ENCODE measurements around the gene RALY.

Gene RALY

DNA sequence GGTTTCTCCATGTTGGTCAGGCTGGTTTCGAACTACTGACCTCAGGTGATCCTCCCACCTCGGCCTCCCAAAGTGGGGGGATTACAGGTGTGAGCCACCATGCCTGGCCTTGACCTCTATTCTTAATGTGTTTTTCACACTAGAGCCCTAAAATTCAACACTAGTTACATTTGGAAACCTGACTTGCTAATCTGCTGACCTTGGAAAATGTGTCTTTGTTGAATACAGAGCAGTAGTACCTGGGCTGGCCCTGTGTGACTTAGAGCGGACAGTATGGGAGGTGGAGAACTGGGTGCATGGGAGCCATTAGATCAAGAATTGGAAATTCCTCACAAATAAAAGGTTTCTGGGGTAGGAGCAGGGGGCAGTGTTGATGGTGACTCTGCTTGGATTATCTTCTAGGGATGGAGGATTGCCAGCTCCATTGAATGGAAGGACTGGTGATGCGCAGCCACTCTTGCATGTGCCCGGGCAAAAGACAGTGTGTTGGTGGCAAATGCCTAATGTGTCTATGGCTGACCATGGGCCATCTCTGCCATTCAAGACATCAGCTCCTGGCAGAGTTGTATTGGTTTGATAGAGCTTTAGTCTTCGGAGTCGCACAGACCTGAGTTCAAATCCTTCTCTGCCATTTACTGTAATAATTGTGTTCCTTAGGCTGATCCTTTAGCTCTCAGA is 53.4 kb downstream of the RALY start:
- no peak for DNase-seq (ENCODE audit: low spot score)

GRCh38 chr20:34047917-34048316 is 54.2 kb downstream of the RALY start:
- DNase-seq (ENCODE audit: low spot score), result no peak

- no peak for DNase-seq (ENCODE audit: low spot score)
These were observed 55.7 kb downstream of the RALY start for GRCh38 chr20:34049389-34049788.

GRCh38 chr20:34049897-34050695 is 56.4 kb downstream of the RALY start:
- DNase-seq (ENCODE audit: low spot score), result no peak

DNA sequence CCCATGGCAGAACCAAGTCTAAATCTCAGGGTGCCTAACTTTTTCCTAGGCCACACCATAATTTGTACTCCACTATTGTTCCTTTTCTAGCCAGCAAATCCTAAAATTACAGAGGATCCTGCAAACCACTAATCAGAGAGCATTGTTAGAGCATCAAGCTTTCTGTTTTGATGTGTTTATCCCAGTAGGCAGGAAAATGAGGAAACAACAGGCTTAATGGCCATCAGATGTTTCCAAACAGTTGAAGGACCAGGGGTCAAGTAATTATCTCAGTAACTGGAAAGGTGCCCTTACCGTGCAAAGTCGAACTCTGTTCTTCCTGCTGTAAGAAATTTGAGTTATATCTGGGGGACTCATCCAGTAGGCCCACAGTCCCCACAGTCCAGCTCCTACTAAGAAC is 58.7 kb downstream of the RALY start:
- no peak for DNase-seq (ENCODE audit: low spot score)

DNA sequence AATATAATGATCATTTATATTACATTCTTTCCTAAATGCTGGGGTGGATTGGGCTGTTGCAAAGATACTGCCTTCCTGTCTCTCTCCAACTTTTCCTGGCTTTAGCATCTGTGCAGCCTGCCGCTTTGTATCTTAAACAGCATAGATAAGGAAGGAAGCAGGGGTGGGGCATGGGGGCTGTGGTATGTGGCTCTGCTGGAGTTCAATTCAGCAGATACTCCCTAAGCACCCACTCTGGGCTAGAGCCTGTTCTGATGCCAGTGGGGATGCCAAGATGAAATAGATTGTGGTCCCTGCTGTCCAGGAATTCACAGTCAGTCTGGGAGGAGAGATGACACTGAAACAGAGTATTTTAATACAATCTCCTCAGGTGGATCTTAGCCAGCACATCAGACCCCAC is 61.6 kb downstream of the RALY start:
- no peak for DNase-seq (ENCODE audit: low spot score)

DNA sequence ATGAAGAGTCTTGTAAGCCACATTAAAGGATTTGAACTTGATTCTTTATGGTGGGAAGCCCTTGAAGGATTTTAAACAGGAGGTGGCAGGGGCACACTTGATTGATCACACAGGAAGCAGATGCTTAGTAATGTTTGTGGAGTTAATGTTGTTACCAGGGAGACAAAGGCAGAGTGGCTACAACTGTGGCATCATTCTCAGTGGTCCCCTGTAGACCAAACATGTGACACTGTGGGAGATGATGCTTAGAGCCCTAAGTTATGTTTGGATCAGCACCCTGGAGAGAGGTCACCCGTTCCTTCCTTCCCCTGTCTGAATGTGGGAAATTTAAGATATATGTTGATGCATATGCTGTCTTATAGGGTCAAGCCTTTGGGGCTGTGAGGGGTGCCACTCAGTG is 65.1 kb downstream of the RALY start:
- DNase-seq (ENCODE audit: low spot score), result no peak

- no peak for DNase-seq (ENCODE audit: low spot score)
These were observed 67.3 kb downstream of the RALY start for GRCh38 chr20:34060970-34061369.

DNA sequence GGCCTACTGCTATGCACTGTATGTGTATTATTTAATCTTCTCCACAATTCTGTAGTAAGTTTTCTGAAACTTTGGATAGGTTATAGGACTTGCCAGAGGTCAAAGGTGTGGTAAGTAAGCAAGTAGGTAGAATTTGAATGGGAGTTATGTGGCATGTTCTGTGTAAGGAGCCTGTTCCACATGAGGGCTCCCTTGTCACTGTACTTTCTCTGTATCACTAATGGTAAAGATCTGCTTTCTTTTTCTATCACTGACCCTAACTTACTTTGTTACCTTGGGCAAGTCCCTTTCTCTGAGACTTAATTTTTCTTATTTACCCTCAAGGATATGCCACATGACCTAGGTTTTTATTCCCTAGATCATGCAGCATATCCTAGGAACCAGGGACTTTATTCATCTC is 68.0 kb downstream of the RALY start:
- DNase-seq (ENCODE audit: low spot score), result no peak

DNA sequence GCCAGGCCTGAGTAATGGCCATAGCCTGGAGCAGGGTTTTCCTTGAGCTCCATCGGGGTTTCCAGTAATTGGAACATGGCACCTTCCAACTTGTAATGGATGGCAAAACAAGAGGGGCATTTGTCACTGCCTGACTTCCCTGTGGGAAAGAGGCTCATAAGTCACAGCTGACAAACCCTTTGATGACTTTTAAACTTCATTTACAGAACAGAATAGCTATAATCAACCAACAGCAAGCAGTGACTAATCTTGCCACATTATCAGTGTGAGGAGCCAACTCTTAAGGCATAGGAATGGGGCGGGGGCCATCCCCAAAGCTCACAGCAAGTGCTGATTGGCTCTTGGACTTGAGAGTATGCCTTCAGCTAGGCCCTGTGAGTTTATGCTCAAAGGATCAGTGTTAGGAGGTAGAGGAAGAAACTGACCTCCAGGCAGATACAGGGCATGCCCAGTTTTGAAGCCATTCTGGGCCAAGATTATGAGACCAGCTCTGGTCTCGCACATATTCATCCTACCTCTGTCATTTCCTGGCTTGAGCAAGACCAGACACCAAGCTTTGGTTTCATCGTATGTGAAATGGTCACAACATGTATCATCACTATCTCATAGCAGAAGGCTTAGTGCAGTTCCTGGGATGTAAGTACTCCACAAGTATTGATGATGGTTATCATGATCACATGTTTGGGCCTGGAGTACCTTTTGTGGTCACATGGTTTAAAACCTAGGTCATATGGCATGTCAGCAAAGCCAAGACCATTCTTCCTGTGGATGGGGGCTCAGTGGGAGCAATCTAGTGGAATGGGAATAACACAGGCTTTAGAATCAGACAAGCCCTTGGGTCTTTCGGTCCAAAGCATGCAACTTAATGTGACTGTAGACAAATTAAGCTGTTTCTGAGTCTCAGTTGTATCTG is 69.1 kb downstream of the RALY start:
- no peak for DNase-seq (ENCODE audit: low spot score)

DNA sequence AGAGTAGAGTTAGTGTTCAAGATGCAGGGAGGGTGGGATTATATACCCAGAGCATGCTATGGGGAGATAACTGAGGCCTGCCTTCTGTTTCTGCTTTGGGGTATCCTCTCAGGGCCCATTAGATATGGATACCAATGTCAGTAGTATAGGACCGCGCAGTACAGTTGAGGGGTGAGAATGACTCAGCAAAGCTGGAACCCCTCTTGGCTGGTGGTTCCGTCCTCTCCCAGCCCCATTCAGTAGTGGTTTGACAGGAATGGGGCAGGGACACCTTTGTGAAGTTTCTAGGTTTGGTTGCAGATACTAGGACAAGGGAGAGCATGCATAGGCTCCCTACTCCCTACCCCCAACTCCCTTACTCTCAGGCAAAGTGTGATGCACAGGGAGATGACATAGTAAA is 70.6 kb downstream of the RALY start:
- DNase-seq (ENCODE audit: low spot score), result peak; percentile 24

DNA sequence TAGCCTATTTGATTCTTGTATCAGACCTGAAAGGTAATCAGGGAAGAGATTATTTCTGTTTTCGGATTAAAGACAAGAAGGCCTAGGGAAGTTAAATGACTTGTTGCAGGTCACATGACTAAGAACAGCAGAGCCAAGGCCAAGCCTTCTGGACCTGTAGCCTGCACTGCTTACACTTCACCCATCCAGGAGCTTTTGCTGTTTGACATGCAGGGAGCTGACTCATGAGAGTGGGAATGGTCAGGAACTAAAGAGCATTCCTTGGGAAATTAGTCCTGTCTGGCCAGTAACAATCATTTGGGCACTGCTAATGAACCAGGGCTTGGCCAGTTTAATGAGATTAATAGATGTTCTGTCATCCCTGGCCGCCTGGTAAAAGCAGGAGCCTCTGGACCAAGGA is 71.5 kb downstream of the RALY start:
- DNase-seq (ENCODE audit: low spot score), result no peak

DNA sequence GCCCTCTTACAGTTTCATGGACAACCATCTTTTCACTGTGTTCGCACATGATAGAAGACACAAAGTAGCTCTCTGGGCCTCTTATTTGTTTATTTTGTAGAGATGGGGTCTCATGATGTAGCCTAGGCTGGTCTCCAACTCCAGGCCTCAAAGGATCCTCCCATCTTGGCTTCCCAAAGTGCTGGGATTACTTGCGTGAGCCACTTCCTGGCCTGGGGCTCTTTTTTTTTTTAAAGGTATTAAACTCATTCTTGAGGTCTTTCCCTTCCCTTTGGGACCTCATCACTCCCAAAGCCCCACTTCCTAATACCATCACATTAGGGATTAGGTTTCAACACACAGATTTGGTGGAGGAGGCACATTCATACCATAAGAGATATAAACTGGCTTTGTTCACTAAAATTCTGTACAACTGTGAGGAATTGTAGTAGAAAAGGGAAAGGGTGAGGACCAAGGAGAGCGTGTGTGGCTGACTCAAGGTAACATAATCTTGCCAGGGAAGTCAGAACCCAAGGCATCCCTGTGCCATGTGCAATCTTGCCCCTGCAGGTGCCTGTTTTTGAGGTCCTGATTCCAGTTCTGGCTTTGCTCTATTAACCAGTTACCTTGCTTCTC is 72.9 kb downstream of the RALY start:
- DNase-seq (ENCODE audit: low spot score), result no peak

DNA sequence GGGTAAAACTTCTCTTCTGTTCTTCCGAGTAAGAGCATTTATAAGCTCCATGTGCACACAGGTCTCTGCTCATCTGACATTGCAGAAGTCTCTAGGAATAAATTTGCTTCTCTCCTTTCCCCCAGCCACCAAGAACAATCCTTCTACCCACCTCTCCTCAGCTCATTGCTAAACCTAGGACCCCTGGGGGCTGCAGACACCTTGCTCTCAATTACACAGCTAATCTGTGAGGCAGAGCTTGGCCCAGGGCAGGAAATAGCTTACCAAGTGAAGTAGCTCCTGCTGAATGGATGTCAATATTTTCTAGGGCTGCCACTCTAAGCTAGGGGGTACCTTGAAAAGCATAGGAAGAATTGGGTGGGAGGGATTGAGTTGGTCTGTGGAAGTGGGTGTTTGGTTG is 74.3 kb downstream of the RALY start:
- no peak for DNase-seq (ENCODE audit: low spot score)

DNA sequence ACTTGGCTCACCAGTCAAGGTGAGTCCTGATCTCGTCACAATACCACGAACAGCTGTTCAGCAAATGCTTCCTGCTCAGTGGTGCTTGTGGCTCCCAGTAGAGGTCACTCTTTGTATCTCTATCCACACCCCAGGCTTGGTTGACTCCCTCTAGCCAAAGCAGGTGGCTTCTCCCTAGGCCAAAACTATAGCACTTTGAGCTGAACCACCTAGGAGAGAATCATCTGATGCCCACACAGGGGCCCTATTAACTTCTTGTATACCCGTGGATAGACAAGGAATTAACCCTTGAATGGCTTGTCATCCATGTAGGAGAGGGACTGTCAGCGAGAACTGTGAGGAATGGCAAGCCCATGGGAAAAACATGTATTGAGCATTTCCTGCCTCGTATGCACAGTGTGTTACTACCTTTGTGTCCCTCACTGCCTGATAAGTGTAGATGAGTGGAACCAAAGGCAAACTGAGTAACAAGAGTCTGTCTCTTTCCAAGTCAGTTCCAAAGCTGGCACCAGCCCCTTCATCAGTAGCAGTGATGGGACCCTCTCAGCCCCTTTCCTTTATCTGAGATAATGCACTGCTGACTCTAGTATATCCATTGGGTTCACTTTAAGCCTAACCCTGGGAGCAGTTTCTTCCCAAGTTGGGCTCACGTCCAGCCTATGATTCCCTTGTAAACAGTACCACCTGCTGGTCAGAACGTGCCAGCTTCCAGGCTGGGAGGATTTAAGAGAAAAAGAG is 75.8 kb downstream of the RALY start:
- DNase-seq (ENCODE audit: low spot score), result peak; percentile 90

GRCh38 chr20:34070079-34070439 is 76.3 kb downstream of the RALY start:
- DNase-seq (ENCODE audit: low spot score), result no peak

DNA sequence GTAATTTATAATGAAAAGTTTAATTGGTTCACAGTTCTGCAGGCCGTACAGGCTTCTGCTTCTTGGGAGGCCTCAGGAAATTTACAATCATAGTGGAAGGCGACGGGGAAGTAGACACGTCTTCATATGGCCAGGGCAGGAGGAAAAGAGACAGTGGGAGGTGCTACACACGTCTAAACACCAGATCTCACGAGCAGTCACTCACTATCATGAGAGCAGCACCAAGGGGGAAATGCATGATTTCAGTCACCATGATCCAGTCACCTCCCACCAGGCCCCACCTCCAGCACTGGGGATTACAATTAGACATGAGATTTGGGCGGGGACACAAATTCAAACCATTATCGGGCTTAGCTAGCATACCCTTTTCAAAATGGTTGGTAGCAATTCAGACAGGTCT is 77.1 kb downstream of the RALY start:
- no peak for DNase-seq (ENCODE audit: low spot score)

GRCh38 chr20:34072076-34072475 is 78.4 kb downstream of the RALY start:
- DNase-seq (ENCODE audit: low spot score), result no peak

DNA sequence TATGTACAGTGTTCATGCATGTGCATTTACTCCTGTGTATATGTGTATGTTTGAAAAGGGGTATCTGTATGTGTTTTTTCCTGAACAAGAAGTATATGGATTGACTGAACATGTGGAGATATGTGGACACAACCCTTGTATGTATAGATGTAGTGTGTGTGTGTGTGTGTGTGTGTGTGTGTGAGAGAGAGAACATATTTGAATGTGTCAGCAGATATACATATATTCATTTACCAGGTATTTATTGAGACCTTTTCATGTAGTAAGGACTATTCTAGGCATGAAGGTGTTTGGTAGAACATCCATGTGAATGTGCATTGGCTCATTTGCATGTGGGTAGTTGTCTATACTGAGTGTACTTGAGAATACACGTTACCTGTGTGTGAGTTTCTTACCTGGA is 79.1 kb downstream of the RALY start:
- DNase-seq (ENCODE audit: low spot score), result no peak

GRCh38 chr20:34074101-34074760 is 80.5 kb downstream of the RALY start:
- DNase-seq (ENCODE audit: low spot score), result no peak

DNA sequence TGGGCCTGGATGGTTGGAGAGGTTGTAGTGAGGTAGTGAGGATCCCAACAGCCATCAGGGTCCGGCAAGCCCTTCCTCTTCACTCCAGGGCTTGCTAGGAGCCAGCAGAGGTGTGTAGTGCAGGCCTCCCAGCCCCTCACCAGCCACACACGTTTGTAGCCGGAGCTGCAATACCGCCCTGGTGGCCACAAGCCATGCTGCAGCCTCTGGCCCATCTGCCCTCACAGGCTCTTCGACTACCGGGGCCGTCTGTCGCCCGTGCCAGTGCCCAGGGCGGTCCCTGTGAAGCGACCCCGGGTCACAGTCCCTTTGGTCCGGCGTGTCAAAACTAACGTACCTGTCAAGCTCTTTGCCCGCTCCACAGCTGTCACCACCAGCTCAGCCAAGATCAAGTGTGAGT is 81.9 kb downstream of the RALY start:
- no peak for DNase-seq (ENCODE audit: low spot score)

Data from hematopoietic multipotent progenitor cell treated with erythropoietin and hydrocortisone succinate and interleukin-3 and kit ligand, for 17 days (in vitro differentiated cells).